Endodermal cell (in vitro differentiated cells): Measurements from ENCODE around the gene COTL1. TPM values are rescaled to one million over a fixed set of nuclear protein-coding genes. Genes with fewer than 3 reads are reported as not detected.
"Not testable (repeated sequence)": the region's sequence is repeated elsewhere in the genome, so short reads cannot be mapped to it uniquely, and the experiment has no call there.

Experiments used
- DNase-seq: peaks from one replicate; pipeline ENCODE4 v3.0.0-alpha.2; 2017
- H3K27ac ChIP-seq: 2 replicates; pipeline ENCODE4 v1.5.1; 2013; ENCODE audit warnings: mild to moderate bottlenecking, low read depth, low read length, moderate library complexity
- H3K27me3 ChIP-seq: 2 replicates; pipeline ENCODE4 v1.6.1; 2013; ENCODE audit warnings: mild to moderate bottlenecking, low read length, moderate library complexity; ENCODE audit not compliant: insufficient read depth, control insufficient read depth, poor library complexity, severe bottlenecking
- H3K36me3 ChIP-seq: 2 replicates; pipeline ENCODE4 v1.7.0; 2013; ENCODE audit warnings: mild to moderate bottlenecking, low read length, moderate library complexity; ENCODE audit not compliant: control insufficient read depth, insufficient read depth
- H3K4me1 ChIP-seq: one replicate; pipeline ENCODE4 v1.7.0; 2013; ENCODE audit warnings: low read length; ENCODE audit not compliant: control insufficient read depth, insufficient read depth
- H3K4me3 ChIP-seq: 2 replicates; pipeline ENCODE4 v1.5.1; 2013; ENCODE audit warnings: mild to moderate bottlenecking, low read length, moderate library complexity
- H3K9ac ChIP-seq: 2 replicates; pipeline ENCODE4 v1.6.1; 2013; ENCODE audit warnings: mild to moderate bottlenecking, low read length, moderate library complexity; ENCODE audit not compliant: poor library complexity, severe bottlenecking; ENCODE audit errors: extremely low read depth
- H3K9me3 ChIP-seq: 2 replicates; pipeline ENCODE4 v1.6.1; 2013; ENCODE audit warnings: mild to moderate bottlenecking, low read length, moderate library complexity; ENCODE audit not compliant: control insufficient read depth
- H3K27ac Mint-ChIP-seq: 2 replicates; pipeline ENCODE4 v1.8.0; 2020; ENCODE audit warnings: mixed read lengths
- H3K27me3 Mint-ChIP-seq: 2 replicates; pipeline ENCODE4 v1.8.0; 2021; ENCODE audit warnings: mild to moderate bottlenecking, mixed read lengths; ENCODE audit not compliant: insufficient read depth
- H3K36me3 Mint-ChIP-seq: 2 replicates; pipeline ENCODE4 v1.8.0; 2020; ENCODE audit warnings: low read depth, mixed read lengths
- H3K4me1 Mint-ChIP-seq: 2 replicates; pipeline ENCODE4 v1.8.0; 2020; ENCODE audit warnings: mixed read lengths
- H3K4me3 Mint-ChIP-seq: 2 replicates; pipeline ENCODE4 v1.8.0; 2020; ENCODE audit warnings: mild to moderate bottlenecking, moderate library complexity, mixed read lengths
- H3K9me3 Mint-ChIP-seq: 2 replicates; pipeline ENCODE4 v1.8.0; 2020; ENCODE audit warnings: mild to moderate bottlenecking, mixed read lengths
- CTCF ChIP-seq: fragments of 200-600 bp; sonication (generic); conservative IDR thresholded peaks from 2 replicates; pipeline ENCODE4 v1.5.0; 2021; ENCODE audit warnings: antibody characterized with exemption, mild to moderate bottlenecking
- WGBS, 2 experiments: methylation state at CpG; one replicate each; pipeline versions ENCODE4 v1.1.5 to v1.1.7; 2013; ENCODE audit warnings: missing lambda C conversion rate in 2 of 2, mixed read lengths in 1 of 2; ENCODE audit not compliant: insufficient coverage in 1 of 2, insufficient read length in 1 of 2; 5-methylcytosine and 5-hydroxymethylcytosine counted together
- total RNA-seq, 2 donors: library from RNA; stranded (reverse); fragmentation: NEBNext Ultra II Directional in 1 of 2; extraction: Animal tissue kit (Norgen Biotek cat#: 25700) in 1 of 2; gene quantifications; 2 replicates in 1 of 2; 3 replicates in 1 of 2; pipeline ENCODE4 v1.2.1, GENCODE V29; 2021

The COTL1 gene
- total RNA-seq, 2 donors from 2014 or later, result 33.4 to 34.9 TPM

GRCh38 chr16:84527532-84528269 is 90.2 kb downstream of the COTL1 start:
- Mint-ChIP-seq H3K36me3 (no peaks in the 10 kb centered on the region), H3K27ac (no peak overlapping the region), H3K4me3 (no peak overlapping the region), H3K4me1 (peaks cover 16% of the 10 kb centered on the region), H3K27me3 (peaks cover 3% of the 10 kb centered on the region), H3K9me3 (peaks cover 21% of the 10 kb centered on the region)
- Histone ChIP-seq H3K27ac (peak overlapping the region; percentile 81), H3K9me3 (peaks cover 11% of the 10 kb centered on the region), H3K27me3 (no peaks in the 10 kb centered on the region), H3K36me3 (no peaks in the 10 kb centered on the region), H3K4me1 (peaks cover 4% of the 10 kb centered on the region), H3K9ac (no peak overlapping the region), H3K4me3 (no peak overlapping the region)
- no peak for DNase-seq
- TF ChIP-seq CTCF, result no peak
- WGBS, 2 experiments, result 90 to 96% methylated on average over 6 to 11 of the region's 11 CpGs

GRCh38 chr16:84526794-84527531 is 90.9 kb downstream of the COTL1 start:
- Mint-ChIP-seq H3K27ac (no peak overlapping the region), H3K4me3 (no peak overlapping the region), H3K27me3 (peaks cover 3% of the 10 kb centered on the region), H3K36me3 (no peaks in the 10 kb centered on the region), H3K4me1 (peaks cover 8% of the 10 kb centered on the region), H3K9me3 (peaks cover 21% of the 10 kb centered on the region)
- Histone ChIP-seq H3K27ac (peak overlapping the region; percentile 81), H3K36me3 (no peaks in the 10 kb centered on the region), H3K9me3 (peaks cover 11% of the 10 kb centered on the region), H3K27me3 (no peaks in the 10 kb centered on the region), H3K4me1 (no peaks in the 10 kb centered on the region), H3K9ac (no peak overlapping the region), H3K4me3 (no peak overlapping the region)
- no peak for TF ChIP-seq CTCF
- WGBS, 2 experiments, result 73 to 79% methylated on average over 19 to 29 of the region's 29 CpGs
- no peak for DNase-seq

- not testable (repeated sequence) for H3K27ac Mint-ChIP-seq
Observed at GRCh38 chr16:84524941-84525581, 92.8 kb downstream of the COTL1 start.

More at GRCh38 chr16:84524941-84525581, 92.8 kb downstream of the COTL1 start:
- H3K36me3 Mint-ChIP-seq, DNase-seq, H3K9ac ChIP-seq, H3K27me3 Mint-ChIP-seq, H3K36me3 ChIP-seq, H3K4me3 ChIP-seq, H3K27me3 ChIP-seq, H3K4me1 Mint-ChIP-seq, H3K4me1 ChIP-seq, H3K4me3 Mint-ChIP-seq, H3K9me3 ChIP-seq, H3K27ac ChIP-seq: not testable (repeated sequence)
- 84 to 85% methylated on average over 11 to 15 of the region's 21 CpGs for WGBS, 2 experiments
- peaks cover 16% of the 10 kb centered on the region for H3K9me3 Mint-ChIP-seq
